Measurements from ENCODE around the gene DSCAM. TPM values are rescaled to one million over a fixed set of nuclear protein-coding genes. Genes with fewer than 3 reads are reported as not detected.

Gene DSCAM
- total RNA-seq, 1 experiment from 2014 or later, result not detected

DNA sequence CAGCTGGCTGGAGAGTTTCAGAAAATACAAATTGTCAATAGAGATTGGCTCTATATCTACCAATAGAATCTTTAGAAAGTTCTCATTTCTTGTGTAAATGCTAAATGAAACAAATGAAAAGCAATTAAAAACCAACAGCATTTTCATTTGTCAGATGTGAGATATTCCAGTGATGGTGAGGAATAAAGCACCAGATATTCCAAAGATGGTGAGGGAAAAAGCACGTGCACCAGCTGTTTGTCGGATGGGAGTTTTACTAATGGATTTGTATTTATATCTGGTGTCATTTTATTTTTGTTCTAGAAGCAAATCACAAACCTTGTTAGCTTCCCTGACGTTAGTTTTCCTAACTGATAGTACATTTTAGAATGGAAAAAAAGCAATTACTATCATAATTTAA, 790.9 kb downstream of the DSCAM start:
- ATAC-seq, result no peak
- intact Hi-C loops (cut with micrococcal nuclease), result no loop called here
- H4K20me1 ChIP-seq (ENCODE audit: insufficient read depth), result no peaks in the 10 kb centered on the region
- no peak overlapping the region for H2AFZ ChIP-seq (ENCODE audit: low read depth, low read length, poor library complexity, severe bottlenecking)
- RAD21 ChIA-PET (ENCODE audit: low non-redundant PET in 1 of 2, low total read pairs in 2 of 2, uncharacterized antibody in 2 of 2, unreplicated experiment in 2 of 2), result no interaction called here
- no peak for TF ChIP-seq JUND (IDR thresholded peaks at IDR 0.05)
- no peak for TF ChIP-seq ELF1 (IDR thresholded peaks at IDR 0.05; ENCODE audit: borderline replicate concordance, low read depth)
- TF ChIP-seq, protein P1, sequence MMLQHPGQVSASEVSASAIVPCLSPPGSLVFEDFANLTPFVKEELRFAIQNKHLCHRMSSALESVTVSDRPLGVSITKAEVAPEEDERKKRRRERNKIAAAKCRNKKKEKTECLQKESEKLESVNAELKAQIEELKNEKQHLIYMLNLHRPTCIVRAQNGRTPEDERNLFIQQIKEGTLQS (IDR thresholded peaks at IDR 0.05), result no peak
- no peak for TF ChIP-seq YY1 (IDR thresholded peaks at IDR 0.05; ENCODE audit: extremely low read depth, insufficient replicate concordance, low read depth, low read length)
- no peak for TF ChIP-seq EZH2 (IDR thresholded peaks at IDR 0.05)
- no peak for TF ChIP-seq ZFX (IDR thresholded peaks at IDR 0.05)
- TF ChIP-seq, protein P2, sequence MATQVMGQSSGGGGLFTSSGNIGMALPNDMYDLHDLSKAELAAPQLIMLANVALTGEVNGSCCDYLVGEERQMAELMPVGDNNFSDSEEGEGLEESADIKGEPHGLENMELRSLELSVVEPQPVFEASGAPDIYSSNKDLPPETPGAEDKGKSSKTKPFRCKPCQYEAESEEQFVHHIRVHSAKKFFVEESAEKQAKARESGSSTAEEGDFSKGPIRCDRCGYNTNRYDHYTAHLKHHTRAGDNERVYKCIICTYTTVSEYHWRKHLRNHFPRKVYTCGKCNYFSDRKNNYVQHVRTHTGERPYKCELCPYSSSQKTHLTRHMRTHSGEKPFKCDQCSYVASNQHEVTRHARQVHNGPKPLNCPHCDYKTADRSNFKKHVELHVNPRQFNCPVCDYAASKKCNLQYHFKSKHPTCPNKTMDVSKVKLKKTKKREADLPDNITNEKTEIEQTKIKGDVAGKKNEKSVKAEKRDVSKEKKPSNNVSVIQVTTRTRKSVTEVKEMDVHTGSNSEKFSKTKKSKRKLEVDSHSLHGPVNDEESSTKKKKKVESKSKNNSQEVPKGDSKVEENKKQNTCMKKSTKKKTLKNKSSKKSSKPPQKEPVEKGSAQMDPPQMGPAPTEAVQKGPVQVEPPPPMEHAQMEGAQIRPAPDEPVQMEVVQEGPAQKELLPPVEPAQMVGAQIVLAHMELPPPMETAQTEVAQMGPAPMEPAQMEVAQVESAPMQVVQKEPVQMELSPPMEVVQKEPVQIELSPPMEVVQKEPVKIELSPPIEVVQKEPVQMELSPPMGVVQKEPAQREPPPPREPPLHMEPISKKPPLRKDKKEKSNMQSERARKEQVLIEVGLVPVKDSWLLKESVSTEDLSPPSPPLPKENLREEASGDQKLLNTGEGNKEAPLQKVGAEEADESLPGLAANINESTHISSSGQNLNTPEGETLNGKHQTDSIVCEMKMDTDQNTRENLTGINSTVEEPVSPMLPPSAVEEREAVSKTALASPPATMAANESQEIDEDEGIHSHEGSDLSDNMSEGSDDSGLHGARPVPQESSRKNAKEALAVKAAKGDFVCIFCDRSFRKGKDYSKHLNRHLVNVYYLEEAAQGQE (IDR thresholded peaks at IDR 0.05; ENCODE audit: low read depth), result no peak
- no peak for TF ChIP-seq ZBTB33 (IDR thresholded peaks at IDR 0.05; ENCODE audit: extremely low read depth, insufficient replicate concordance, low read length)
- no peak for TF ChIP-seq ZNF274 (IDR thresholded peaks at IDR 0.05; ENCODE audit: low read depth, low read length)
- CTCF ChIA-PET, result no interaction called here
- H3K4me2 ChIP-seq (ENCODE audit: low read length), result no peak overlapping the region
- H3K79me2 ChIP-seq (ENCODE audit: insufficient read depth, low read length), result no peaks in the 10 kb centered on the region
- no peaks in the 10 kb centered on the region for H3K4me1 ChIP-seq (ENCODE audit: control insufficient read depth in 1 of 2, insufficient read depth in 2 of 2, low read length in 2 of 2)
- no peaks in the 10 kb centered on the region for H3K36me3 ChIP-seq (ENCODE audit: control insufficient read depth in 1 of 2, insufficient read depth in 2 of 2, low read length in 2 of 2)
- BruUV-seq (replicated peaks), result no TSS peak
- H3K9ac ChIP-seq (ENCODE audit: low read length), result no peak overlapping the region
- POLR2A ChIA-PET, result no interaction called here
- no peak for DNase-seq (ENCODE audit: low read depth, low spot score)
- H3K27ac ChIP-seq (ENCODE audit: low read depth, low read length), result no peak overlapping the region
- peaks cover 0 to 19% of the 10 kb centered on the region in 2 experiments; a peak in 2 of 4 replicates for H3K9me3 ChIP-seq (ENCODE audit: control insufficient read depth in 1 of 2, insufficient read depth in 1 of 2, low read depth in 1 of 2, low read length in 2 of 2)
- no peak overlapping the region for H3K4me3 ChIP-seq (replicated peaks in 1 of 2; ENCODE audit: low read depth in 1 of 2, low read length in 2 of 2)
- no peaks in the 10 kb centered on the region for H3K9me2 ChIP-seq (ENCODE audit: insufficient read depth)
- H3K27me3 ChIP-seq (ENCODE audit: insufficient read depth, low read length), result no peaks in the 10 kb centered on the region

Measured in HCT116 (cell line).